ENCODE measurements around the gene TUFT1.

DNA sequence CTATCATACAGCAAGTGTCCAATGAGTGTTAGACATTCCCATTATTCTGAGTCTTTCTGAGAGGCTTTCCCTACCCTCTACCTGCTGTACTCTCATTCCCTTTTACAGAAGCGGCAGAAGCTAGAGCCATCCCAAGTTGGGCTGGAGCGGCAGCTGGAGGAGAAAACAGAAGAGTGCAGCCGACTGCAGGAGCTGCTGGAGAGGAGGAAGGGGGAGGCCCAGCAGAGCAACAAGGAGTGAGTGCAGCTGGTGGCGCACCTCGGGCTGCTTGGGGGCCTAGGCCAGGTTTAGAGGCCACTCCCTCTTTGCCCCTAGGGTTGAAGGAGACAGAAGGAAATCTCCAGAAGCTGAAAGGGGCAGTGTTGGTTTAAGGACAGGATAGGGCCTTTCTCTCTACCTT is 16.8 kb upstream of the TUFT1 start:
- no peak for TF ChIP-seq CTCF (IDR thresholded peaks at IDR 0.05; ENCODE audit: poor library complexity)
- no peak for TF ChIP-seq EZH2 (IDR thresholded peaks at IDR 0.05; ENCODE audit: borderline replicate concordance)
- no peak for TF ChIP-seq EZH2phosphoT487 (IDR thresholded peaks at IDR 0.05; ENCODE audit: low read depth, severe bottlenecking, unreplicated experiment)
